Uterus (tissue), 2 donors: Measurements from ENCODE around the gene LARGE2.

Experiments
- POLR2A ChIP-seq, 2 donors: fragments of 450-650 bp; IDR thresholded peaks; one replicate each; pipeline ENCODE4 v1.6.1; 2016; ENCODE audit warnings: antibody characterized with exemption in 2 of 2, mild to moderate bottlenecking in 1 of 2, moderate library complexity in 1 of 2
- TF ChIP-seq, protein P1 (sequence below), 4 experiments: fragments of 200-600 bp in 2 of 4; fragments of 450-650 bp in 2 of 4; sonication (generic) in 2 of 4; IDR thresholded peaks; one replicate each; pipeline ENCODE4 v1.5.1; 2016 to 2019; ENCODE audit warnings: antibody characterized with exemption in 4 of 4, mild to moderate bottlenecking in 2 of 4, moderate library complexity in 1 of 4

GRCh38 chr11:45930951-45931570, 8.6 kb downstream of the LARGE2 start:
- TF ChIP-seq, protein P1, sequence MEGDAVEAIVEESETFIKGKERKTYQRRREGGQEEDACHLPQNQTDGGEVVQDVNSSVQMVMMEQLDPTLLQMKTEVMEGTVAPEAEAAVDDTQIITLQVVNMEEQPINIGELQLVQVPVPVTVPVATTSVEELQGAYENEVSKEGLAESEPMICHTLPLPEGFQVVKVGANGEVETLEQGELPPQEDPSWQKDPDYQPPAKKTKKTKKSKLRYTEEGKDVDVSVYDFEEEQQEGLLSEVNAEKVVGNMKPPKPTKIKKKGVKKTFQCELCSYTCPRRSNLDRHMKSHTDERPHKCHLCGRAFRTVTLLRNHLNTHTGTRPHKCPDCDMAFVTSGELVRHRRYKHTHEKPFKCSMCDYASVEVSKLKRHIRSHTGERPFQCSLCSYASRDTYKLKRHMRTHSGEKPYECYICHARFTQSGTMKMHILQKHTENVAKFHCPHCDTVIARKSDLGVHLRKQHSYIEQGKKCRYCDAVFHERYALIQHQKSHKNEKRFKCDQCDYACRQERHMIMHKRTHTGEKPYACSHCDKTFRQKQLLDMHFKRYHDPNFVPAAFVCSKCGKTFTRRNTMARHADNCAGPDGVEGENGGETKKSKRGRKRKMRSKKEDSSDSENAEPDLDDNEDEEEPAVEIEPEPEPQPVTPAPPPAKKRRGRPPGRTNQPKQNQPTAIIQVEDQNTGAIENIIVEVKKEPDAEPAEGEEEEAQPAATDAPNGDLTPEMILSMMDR (IDR thresholded peaks at IDR 0.05): no peak
- no peak for TF ChIP-seq POLR2A (IDR thresholded peaks at IDR 0.05)
